HL-60 (cell line): ENCODE results near the gene IFNA13.

Experiments
- CTCF ChIP-seq: IDR thresholded peaks from one replicate; pipeline ENCODE4 v1.5.1; 2011; ENCODE audit warnings: low read length, control low read depth, inconsistent platforms; ENCODE audit not compliant: insufficient read depth
- POLR2AphosphoS5 ChIP-seq: IDR thresholded peaks from 2 replicates; pipeline ENCODE4 v1.6.1; 2012; ENCODE audit warnings: low read depth
- TF ChIP-seq, protein P1 (sequence below): IDR thresholded peaks from 2 replicates; pipeline ENCODE4 v1.6.1; 2012; ENCODE audit warnings: low read depth; ENCODE audit not compliant: insufficient replicate concordance

DNA sequence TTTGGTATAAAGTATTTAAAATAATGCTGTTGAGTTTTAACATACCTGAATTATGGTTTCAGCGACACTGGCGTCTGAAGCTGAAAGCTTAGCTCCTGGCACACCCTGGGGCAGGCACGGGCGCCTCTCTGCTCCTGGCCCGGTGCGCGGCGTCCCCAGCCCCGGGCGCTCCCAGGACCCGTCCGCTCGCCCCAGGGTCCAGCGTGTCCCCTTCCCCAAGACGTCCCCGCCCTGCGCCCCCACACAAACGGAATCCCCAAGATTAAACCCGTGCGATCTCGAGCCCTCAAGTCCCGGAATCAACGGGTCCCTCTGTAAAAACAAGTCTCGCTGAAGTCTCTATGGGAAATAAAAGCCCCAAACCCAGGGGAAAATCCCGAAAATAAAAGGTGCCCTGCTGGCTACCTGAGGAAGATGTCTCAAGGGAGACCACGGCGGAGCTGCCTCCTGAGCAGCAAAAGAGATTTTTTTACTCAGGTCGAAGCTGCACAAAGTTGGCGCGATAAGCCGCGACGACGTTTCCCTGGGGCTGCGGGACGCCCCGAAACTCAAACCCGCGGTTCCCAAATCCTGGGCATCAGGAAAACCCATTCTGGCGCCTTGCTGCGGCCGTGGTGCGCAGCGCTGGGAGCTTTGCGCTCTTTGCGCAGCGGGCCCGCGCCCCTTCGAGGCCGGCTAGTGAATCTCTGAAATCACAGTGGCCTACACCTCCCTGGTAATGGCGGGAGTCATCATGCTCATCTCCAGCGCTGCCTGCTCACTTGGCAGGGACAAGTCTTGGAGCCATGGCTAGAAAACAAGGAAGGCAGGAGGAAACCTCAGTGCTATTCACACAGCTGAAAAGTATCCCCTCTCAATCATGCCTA is 34.8 kb upstream of the IFNA13 start:
- TF ChIP-seq CTCF (no peak), POLR2AphosphoS5 (no peak)
- TF ChIP-seq, protein P1, sequence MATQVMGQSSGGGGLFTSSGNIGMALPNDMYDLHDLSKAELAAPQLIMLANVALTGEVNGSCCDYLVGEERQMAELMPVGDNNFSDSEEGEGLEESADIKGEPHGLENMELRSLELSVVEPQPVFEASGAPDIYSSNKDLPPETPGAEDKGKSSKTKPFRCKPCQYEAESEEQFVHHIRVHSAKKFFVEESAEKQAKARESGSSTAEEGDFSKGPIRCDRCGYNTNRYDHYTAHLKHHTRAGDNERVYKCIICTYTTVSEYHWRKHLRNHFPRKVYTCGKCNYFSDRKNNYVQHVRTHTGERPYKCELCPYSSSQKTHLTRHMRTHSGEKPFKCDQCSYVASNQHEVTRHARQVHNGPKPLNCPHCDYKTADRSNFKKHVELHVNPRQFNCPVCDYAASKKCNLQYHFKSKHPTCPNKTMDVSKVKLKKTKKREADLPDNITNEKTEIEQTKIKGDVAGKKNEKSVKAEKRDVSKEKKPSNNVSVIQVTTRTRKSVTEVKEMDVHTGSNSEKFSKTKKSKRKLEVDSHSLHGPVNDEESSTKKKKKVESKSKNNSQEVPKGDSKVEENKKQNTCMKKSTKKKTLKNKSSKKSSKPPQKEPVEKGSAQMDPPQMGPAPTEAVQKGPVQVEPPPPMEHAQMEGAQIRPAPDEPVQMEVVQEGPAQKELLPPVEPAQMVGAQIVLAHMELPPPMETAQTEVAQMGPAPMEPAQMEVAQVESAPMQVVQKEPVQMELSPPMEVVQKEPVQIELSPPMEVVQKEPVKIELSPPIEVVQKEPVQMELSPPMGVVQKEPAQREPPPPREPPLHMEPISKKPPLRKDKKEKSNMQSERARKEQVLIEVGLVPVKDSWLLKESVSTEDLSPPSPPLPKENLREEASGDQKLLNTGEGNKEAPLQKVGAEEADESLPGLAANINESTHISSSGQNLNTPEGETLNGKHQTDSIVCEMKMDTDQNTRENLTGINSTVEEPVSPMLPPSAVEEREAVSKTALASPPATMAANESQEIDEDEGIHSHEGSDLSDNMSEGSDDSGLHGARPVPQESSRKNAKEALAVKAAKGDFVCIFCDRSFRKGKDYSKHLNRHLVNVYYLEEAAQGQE = no peak
